Measurements from ENCODE around the gene LRRN4.

GRCh38 chr20:6066582-6066981 is 12.7 kb upstream of the LRRN4 start:
- TF ChIP-seq, protein P1, sequence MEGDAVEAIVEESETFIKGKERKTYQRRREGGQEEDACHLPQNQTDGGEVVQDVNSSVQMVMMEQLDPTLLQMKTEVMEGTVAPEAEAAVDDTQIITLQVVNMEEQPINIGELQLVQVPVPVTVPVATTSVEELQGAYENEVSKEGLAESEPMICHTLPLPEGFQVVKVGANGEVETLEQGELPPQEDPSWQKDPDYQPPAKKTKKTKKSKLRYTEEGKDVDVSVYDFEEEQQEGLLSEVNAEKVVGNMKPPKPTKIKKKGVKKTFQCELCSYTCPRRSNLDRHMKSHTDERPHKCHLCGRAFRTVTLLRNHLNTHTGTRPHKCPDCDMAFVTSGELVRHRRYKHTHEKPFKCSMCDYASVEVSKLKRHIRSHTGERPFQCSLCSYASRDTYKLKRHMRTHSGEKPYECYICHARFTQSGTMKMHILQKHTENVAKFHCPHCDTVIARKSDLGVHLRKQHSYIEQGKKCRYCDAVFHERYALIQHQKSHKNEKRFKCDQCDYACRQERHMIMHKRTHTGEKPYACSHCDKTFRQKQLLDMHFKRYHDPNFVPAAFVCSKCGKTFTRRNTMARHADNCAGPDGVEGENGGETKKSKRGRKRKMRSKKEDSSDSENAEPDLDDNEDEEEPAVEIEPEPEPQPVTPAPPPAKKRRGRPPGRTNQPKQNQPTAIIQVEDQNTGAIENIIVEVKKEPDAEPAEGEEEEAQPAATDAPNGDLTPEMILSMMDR (IDR thresholded peaks at IDR 0.05): no peak
- TF ChIP-seq EP300 (IDR thresholded peaks at IDR 0.05): no peak

Data from tibial nerve (tissue), 4 donors.